ENCODE measurements around the gene MORN3.
"Not testable (repeated sequence)": the region's sequence is repeated elsewhere in the genome, so short reads cannot be mapped to it uniquely, and the experiment has no call there.

MORN3 gene

DNA sequence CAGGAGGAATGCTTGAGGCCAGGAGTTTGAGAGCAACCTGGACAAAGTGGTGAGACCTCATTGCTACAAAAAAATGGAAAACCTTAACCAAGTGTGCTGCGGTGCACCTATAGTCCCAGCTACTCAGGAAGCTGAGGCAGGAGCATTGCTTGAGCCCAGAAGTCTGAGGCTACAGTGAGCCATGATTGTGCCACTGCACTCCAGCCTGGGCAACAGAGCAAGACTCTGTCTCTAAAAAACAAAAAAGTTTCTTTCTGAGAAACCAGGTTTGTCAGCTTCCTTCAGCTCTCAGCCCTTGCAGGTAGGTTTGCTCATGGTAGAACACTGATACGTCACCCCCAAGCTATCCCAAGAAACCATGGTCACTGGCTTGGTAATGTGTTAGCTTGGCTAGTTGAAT, 20.0 kb upstream of the MORN3 start:
- DNase-seq, result no peak

DNA sequence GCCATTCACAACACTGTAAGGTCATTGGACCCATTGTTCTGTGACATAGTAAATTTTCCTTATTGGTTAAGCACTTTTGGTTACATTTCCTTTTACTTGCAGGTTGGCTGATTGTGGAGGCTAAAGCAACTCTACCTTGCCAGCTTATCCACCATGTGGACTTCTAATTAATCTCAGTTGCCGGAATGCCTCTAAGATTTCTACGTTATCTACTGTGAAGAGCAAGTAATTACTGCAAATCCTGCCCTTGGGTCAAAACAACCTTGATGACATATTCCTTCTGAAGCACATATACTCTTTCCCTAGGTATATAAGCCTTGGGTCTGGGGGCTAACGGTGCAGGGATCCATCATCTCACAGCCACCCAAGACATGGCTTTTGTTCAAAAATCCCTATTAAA, 19.5 kb upstream of the MORN3 start:
- DNase-seq, result no peak

GRCh38 chr12:121679661-121680197, 10.3 kb upstream of the MORN3 start:
- DNase-seq, result not testable (repeated sequence)

DNA sequence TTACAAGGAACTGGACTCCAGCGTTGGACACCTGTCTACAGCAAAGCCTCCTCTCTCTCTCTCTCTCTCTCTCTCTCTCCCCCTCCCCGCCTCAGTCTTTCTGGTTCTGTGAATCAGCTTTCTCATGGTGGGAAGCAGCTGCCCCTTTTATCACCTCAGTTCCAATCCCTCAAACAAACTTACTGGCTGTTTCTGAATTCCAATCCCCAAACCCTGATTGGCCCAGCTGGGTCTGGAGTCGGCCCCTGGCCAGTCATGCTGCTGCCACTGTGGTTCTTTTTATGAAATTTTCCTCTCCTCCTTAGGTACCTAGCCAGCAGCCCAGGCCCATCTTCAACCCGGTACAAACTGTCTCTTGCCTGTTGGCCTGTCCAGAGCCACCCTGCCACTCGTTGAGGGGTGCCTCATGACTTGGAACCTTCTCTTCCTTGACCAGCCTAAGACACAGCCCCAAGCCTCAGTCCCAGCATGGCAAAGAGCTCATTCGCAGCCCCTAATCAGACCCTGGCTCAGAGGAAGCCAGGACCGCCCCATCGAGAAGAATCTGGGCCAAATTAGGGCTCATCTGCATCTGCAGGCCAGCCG, 9.4 kb upstream of the MORN3 start:
- DNase-seq, result no peak

GRCh38 chr12:121678305-121678704, 8.9 kb upstream of the MORN3 start:
- DNase-seq, result no peak

- DNase-seq, result no peak
Measured at GRCh38 chr12:121676190-121676589, 6.7 kb upstream of the MORN3 start.

DNA sequence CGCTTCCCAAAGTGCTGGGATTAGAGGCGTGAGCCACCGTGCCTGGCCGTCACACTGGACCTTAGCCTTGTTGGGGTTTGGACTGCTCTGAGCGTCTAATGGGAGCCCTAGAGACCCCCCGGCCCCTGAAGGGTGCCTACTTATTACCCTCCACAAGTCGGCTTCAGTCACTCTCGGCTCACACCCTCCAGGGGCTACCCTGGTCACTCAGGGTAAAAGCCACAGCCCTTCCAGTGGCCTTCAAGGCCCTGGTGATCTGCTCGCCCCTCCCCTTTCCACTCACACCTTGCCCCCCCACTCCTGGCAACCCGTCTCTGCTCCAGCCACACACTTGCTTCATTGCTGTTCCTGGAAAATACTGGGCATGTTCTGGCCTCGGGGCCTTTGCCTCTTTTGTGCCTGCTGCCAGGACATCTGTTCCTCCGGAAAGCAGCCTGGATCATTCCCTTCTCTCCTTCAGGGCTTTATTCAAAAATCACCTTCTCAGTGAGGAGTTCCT, 3.6 kb upstream of the MORN3 start:
- DNase-seq, result no peak

DNA sequence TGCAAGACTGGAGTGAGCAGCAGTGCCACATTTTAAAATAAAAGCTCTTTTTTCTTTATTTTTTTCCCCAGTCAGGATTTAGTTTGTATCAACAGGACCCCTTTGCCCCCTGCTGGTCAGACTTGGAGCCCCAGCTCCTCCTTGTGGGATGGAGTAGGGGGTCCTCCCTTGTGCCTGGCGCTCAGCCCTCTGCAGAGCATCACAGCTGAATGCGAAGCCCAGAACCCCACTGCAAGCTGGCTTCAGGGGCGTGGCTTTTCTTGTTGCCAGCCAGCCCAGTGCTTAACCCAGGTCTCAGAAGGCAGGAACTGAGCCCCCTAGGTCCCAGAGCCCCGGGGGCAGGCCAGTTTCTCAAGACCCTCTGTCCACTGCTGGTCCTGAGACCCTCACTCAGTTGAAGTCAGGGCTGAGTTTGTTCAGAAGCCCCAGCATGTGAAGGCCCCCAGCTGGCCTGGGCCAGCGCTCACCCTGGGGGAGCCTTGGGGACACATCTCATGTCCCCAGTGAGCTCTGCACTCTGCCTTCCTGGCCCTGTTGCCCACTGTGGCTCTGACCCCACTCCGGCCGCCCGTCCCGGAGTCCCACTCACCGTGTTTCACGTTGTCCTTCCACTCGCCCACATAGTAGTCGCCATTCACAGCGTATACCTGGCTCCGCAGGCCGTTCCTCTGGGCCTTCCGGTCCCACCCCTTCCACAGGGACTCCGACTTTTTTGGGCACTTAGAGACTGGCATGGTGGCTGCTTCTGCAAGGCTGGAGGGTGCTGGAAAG, 519 bp downstream of the MORN3 start:
- peak; percentile 21 to 63 (median 46) for DNase-seq

- not testable (repeated sequence) for DNase-seq
Measured at GRCh38 chr12:121666829-121667228, 2.6 kb downstream of the MORN3 start.

DNA sequence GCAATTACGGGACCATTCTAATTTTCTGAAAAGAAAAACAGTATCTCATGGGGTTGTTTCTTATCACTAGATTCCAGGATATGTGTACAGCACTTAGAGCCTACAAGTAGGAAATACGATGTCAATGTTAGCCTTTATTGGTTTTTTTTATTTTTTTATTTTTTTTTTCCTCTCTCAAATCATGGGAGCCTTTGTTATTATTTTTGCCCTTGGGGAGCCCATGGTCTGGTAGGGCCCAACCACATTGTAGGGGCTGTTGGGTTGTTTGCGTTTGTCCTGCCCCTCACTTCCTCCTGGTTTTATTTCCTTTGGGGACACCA, 5.9 kb downstream of the MORN3 start:
- DNase-seq, result no peak

- DNase-seq, result not testable (repeated sequence)
Measured at GRCh38 chr12:121661353-121662105, 7.9 kb downstream of the MORN3 start.

DNA sequence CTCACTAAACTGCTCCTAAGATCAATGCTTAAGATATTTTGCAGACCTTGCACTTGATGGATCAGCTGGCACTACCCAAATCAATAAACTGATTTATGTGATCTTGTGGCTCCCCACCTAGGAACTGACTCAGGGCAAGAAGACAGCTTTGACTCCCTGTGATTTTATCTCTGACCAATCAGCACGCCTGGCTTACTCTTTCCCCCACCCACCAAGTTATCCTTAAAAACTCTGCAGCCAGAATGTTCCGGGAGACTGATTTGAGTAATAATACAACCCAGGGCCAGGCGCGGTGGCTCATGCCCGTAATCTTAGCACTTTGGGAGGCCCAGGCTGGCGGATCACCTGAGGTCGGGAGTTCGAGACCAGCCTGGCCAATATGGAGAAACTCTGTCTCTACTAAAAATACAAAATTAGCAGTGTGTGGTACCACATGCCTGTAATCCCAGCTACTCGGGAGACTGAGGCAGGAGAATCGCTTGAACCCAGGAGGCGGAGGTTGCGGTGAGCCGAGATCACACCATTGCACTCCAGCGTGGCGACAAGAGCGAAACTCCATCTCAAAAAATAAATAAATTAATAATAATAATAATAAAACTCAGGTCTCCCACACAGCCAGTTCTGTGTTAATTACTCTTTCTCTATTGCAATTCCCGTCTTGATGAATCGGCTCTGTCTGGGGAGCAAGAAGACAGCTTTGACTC, 12.0 kb downstream of the MORN3 start:
- no peak for DNase-seq

GRCh38 chr12:121656122-121656521, 13.3 kb downstream of the MORN3 start:
- no peak for DNase-seq

- DNase-seq, result peak in 2 of 4 experiments; percentile 32 to 34
Measured at GRCh38 chr12:121653999-121654398, 15.5 kb downstream of the MORN3 start.

GRCh38 chr12:121652767-121653497, 16.5 kb downstream of the MORN3 start:
- no peak for DNase-seq

DNA sequence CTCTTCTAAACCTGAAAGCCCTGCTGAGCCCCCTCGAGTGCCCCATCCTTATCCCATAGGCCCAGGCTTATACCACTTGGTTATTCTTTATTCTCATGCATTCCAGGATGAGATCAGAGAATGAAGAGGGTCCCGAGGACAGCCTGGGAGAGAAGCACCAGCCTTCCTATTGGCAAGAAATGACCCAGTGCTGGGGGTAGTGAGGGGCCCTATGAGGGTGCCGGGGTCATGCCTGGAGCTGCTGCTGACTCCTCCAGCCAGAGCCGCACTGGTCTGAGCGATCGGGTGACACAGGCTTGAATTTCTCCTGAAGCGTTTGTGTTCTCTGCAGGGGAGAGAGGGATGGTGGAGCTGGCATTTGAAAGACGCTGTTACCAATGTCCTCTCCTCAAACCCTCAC, 18.1 kb downstream of the MORN3 start:
- no peak for DNase-seq

DNA sequence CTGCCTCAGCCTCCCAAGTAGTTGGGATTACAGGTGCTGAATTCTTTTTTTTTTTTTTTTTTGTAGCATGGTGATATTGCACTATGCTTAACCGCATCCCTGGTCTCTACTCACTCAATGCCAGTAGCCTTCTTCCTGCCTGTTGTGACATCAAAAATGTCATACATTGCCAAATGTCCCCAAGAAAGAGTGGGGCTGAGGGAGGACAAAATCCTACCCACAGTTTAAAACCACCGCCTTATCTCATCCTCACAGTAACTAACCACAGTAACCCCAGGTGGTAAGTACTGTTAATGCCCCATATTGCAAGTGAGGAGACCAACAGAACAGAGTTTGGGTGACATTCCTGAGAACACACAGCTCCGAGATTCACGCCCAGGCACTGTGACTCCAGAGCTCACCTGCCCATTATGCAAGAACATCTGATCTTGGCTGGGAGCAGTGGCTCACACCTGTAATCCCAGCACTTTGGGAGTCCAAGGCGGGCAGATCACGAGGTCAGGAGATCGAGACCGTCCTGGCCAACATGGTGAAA, 19.6 kb downstream of the MORN3 start:
- DNase-seq, result peak in 3 of 4 experiments; percentile 27 to 63 (median 62)

- no peak for DNase-seq
Measured at GRCh38 chr12:121649322-121649721, 20.1 kb downstream of the MORN3 start.

DNA sequence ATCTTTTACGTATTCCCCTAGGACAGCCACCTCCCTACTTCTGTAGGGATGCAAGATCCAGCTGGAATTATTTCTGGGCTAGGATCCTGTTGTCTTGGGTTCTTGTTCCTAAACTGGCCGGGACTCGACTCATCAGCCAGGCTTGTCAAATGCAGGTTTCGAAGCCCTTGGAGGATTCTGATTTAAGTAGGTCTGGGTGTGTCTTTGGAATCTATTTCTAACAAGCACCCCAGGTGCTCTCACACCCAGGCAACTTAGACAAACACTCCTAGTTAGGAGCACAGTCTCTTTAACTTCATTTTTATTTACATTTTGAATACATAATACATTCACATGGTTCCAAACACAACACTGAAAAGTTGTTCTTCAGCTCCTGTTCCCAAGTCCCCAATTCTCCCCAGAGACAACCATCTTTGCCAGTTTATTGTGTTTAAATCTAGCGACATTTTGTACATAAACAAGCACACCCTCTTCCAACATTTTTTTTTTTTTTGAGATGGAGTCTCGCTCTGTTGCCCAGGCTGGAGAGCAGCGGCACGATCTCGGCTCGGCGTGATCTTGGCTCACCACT, 20.9 kb downstream of the MORN3 start:
- no peak for DNase-seq

GRCh38 chr12:121641343-121641630, 28.2 kb downstream of the MORN3 start:
- no peak for DNase-seq
